ENCODE measurements around the gene KBTBD6. TPM values are rescaled to one million over a fixed set of nuclear protein-coding genes. Genes with fewer than 3 reads are reported as not detected.
A peak's percentile ranks its signal among the peaks of the same experiment; 100 is the strongest.
"Not testable (repeated sequence)": the region's sequence is repeated elsewhere in the genome, so short reads cannot be mapped to it uniquely, and the experiment has no call there.

KBTBD6 gene
- total RNA-seq, 6 donors from 2014 or later, result 0.44 to 7.4 (median 4.8) TPM

- no peaks in the 10 kb centered on the region for H3K9me3 ChIP-seq
- 89 to 92% methylated on average over 6 of the region's 6 CpGs for WGBS, 2 donors
- no peak overlapping the region for H3K27ac ChIP-seq
- ATAC-seq (ENCODE audit: low FRiP score in 2 of 2), result no peak
- H3K4me3 ChIP-seq, result no peak overlapping the region
- no peaks in the 10 kb centered on the region for H3K36me3 ChIP-seq
- DNase-seq, result no peak
- no peaks in the 10 kb centered on the region for H3K27me3 ChIP-seq
- peaks cover 27 to 36% (median 29%) of the 10 kb centered on the region in 4 donors for H3K4me1 ChIP-seq
- TF ChIP-seq POLR2AphosphoS5 (IDR thresholded peaks at IDR 0.05) (no peak), EP300 (IDR thresholded peaks at IDR 0.05) (no peak), POLR2A (IDR thresholded peaks at IDR 0.05) (no peak)
- TF ChIP-seq, protein P1, sequence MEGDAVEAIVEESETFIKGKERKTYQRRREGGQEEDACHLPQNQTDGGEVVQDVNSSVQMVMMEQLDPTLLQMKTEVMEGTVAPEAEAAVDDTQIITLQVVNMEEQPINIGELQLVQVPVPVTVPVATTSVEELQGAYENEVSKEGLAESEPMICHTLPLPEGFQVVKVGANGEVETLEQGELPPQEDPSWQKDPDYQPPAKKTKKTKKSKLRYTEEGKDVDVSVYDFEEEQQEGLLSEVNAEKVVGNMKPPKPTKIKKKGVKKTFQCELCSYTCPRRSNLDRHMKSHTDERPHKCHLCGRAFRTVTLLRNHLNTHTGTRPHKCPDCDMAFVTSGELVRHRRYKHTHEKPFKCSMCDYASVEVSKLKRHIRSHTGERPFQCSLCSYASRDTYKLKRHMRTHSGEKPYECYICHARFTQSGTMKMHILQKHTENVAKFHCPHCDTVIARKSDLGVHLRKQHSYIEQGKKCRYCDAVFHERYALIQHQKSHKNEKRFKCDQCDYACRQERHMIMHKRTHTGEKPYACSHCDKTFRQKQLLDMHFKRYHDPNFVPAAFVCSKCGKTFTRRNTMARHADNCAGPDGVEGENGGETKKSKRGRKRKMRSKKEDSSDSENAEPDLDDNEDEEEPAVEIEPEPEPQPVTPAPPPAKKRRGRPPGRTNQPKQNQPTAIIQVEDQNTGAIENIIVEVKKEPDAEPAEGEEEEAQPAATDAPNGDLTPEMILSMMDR (IDR thresholded peaks at IDR 0.05), result no peak
Measured at GRCh38 chr13:41133951-41134350, 1.3 kb upstream of the KBTBD6 start.

GRCh38 chr13:41131660-41132511, 716 bp downstream of the KBTBD6 start:
- H3K36me3 ChIP-seq, H3K27me3 ChIP-seq, H3K9me3 ChIP-seq: not testable (repeated sequence)
- peaks cover 27 to 38% (median 36%) of the 10 kb centered on the region in 4 donors for H3K4me1 ChIP-seq
- H3K4me3 ChIP-seq, result peak overlapping the region; percentile 51 to 98 (median 85)
- ATAC-seq (ENCODE audit: low FRiP score in 2 of 2) (peak; percentile 27 to 31), DNase-seq (peak; percentile 22 to 88)
- peak overlapping the region; percentile 77 to 89 (median 83) for H3K27ac ChIP-seq
- WGBS, 2 donors, result 26 to 28% methylated on average over 13 to 48 of the region's 48 CpGs

- H3K27me3 ChIP-seq; H3K9me3 ChIP-seq; DNase-seq; ATAC-seq (ENCODE audit: low FRiP score in 2 of 2); H3K36me3 ChIP-seq; H3K27ac ChIP-seq: not testable (repeated sequence)
- Histone ChIP-seq H3K4me1 (peaks cover 27 to 38% (median 36%) of the 10 kb centered on the region in 4 donors), H3K4me3 (peak overlapping the region in 1 of 4 donors; percentile 98)
- WGBS, 2 donors, result 86 to 91% methylated on average over 3 to 4 of the region's 4 CpGs
Measured at GRCh38 chr13:41131189-41131588, 1.4 kb downstream of the KBTBD6 start.

DNA sequence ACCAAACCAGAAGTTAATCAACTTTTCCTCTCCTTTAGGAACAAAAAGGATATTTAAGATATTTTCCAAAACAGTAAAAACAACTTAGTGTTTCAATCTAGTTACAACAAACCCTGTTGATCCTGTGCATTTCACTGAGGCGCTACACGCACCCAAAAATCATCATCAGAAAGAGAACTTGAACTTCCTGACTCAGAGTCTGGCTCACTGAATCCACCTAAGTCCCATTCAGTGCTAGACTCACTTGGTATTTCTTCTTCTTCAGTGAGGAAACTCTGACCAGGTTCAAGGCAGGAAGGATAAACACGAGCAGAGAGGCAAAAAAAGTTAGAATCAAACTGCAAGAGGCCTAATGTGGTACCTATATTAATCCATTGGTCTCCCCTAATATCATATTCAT, 2.2 kb downstream of the KBTBD6 start:
- Histone ChIP-seq H3K27me3 (no peaks in the 10 kb centered on the region), H3K36me3 (no peaks in the 10 kb centered on the region), H3K4me3 (peak overlapping the region in 1 of 4 donors; percentile 8), H3K27ac (no peak overlapping the region), H3K4me1 (peaks cover 27 to 38% (median 36%) of the 10 kb centered on the region in 4 donors), H3K9me3 (no peaks in the 10 kb centered on the region)
- ATAC-seq (ENCODE audit: low FRiP score in 2 of 2) (no peak), DNase-seq (no peak)
- 81 to 85% methylated on average over 3 of the region's 3 CpGs for WGBS, 2 donors
- TF ChIP-seq POLR2A (IDR thresholded peaks at IDR 0.05) (no peak), POLR2AphosphoS5 (IDR thresholded peaks at IDR 0.05) (no peak), EP300 (IDR thresholded peaks at IDR 0.05) (no peak)
- TF ChIP-seq, protein P1 (IDR thresholded peaks at IDR 0.05), result no peak

GRCh38 chr13:41127701-41128100, 4.9 kb downstream of the KBTBD6 start:
- ATAC-seq (ENCODE audit: low FRiP score in 2 of 2) (no peak), DNase-seq (no peak)
- 69 to 83% methylated on average over 3 of the region's 3 CpGs for WGBS, 2 donors
- Histone ChIP-seq H3K36me3 (no peaks in the 10 kb centered on the region), H3K4me1 (peaks cover 22 to 31% (median 30%) of the 10 kb centered on the region in 4 donors), H3K27ac (no peak overlapping the region), H3K9me3 (no peaks in the 10 kb centered on the region), H3K4me3 (no peak overlapping the region), H3K27me3 (no peaks in the 10 kb centered on the region)
- TF ChIP-seq EP300 (IDR thresholded peaks at IDR 0.05) (no peak), POLR2A (IDR thresholded peaks at IDR 0.05) (no peak), POLR2AphosphoS5 (IDR thresholded peaks at IDR 0.05) (no peak)
- TF ChIP-seq, protein P1 (IDR thresholded peaks at IDR 0.05), result no peak

- 78 to 98% methylated on average over 2 of the region's 2 CpGs for WGBS, 2 donors
- DNase-seq (no peak), ATAC-seq (ENCODE audit: low FRiP score in 2 of 2) (no peak)
- no peak overlapping the region for H3K4me3 ChIP-seq
- TF ChIP-seq POLR2AphosphoS5 (IDR thresholded peaks at IDR 0.05), result no peak
- TF ChIP-seq, protein P1 (IDR thresholded peaks at IDR 0.05), result no peak
- no peak overlapping the region for H3K27ac ChIP-seq
- no peaks in the 10 kb centered on the region for H3K27me3 ChIP-seq
- no peaks in the 10 kb centered on the region for H3K4me1 ChIP-seq
- no peaks in the 10 kb centered on the region for H3K9me3 ChIP-seq
- no peaks in the 10 kb centered on the region for H3K36me3 ChIP-seq
Measured at GRCh38 chr13:41122838-41123237, 9.8 kb downstream of the KBTBD6 start.

All from upper lobe of left lung (tissue), 6 donors.